Fibroblast of skin of left biceps (primary cell): ENCODE results near the gene BBLN.
"Not testable (repeated sequence)": the region's sequence is repeated elsewhere in the genome, so short reads cannot be mapped to it uniquely, and the experiment has no call there.

Source experiments
- DNase-seq, 2 experiments: peaks; one replicate each; pipeline ENCODE4 v3.0.0-alpha.2; 2013; ENCODE audit warnings: low read depth in 2 of 2

The BBLN gene

DNA sequence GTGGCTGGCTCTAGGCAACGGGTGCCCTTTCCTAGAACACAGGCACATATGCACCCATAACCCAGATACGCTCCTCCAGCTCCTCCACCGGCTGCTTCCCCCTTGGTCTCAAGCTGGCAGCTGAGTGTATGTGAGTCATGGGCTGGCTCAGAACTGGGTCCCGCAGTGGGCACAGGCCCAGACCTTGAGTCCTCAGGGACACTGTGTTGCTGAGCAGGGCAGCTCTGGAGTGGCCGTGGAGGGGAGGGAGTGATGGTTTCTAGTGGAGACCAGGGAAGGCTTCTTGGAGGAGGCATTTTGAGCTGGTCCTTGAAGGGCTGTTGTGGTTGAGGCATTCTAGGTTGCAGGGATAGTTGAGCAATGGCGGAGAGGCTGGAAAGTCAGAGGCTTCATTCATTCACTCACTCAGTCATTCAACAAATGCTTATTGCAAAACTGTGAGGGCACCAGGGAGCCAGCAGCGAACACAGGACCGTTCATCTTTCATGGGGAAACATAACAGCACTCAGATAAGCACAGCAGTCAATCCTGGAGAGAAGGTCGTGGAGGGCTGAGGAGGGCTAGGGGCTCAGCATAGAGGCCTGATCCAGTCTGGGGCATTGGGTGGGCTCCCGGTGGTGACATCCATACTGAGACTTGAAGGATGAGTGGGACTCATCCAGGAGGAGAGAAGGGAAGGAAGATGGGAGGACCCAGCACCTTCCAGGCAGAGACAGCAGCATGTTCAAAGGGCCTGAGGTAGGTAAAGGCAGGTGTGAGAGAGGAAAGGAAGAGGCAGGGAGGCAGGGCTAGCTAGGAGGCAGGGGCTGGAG lies 2.4 kb downstream of the BBLN start:
- DNase-seq: no peak

- no peak for DNase-seq
These were observed 3.0 kb downstream of the BBLN start for GRCh38 chr9:128163027-128163515.

GRCh38 chr9:128163523-128164306 lies 3.6 kb downstream of the BBLN start:
- no peak for DNase-seq

DNA sequence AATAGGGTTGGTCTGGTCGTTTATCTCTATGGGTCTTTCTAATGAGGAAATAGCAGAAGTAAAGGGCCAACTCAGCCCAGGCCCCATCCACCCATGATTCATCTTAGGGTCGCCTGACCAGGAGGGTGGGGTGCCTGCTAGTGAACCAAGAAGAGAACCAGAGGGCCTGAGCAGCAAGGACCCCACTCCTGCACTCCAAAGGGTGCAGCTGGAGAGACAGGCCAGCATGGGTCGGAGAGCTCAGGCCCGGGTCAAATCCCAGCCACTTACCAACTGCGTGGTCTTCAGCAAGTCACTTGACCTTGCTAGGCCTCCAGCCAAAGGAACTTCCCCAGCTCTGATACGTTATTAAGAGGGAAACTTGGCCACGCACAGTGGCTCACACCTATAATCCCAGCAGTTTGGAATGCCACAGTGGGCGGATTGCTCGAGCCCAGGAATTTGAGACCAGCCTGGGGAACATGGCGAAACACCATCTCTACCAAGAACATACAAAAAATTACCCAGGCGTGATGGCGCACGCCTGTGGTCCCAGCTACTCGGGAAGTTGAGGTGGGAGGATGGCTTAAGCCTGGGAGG lies 4.3 kb downstream of the BBLN start:
- no peak for DNase-seq

GRCh38 chr9:128166169-128166568 lies 6.1 kb downstream of the BBLN start:
- no peak for DNase-seq

- DNase-seq: no peak
These were observed 7.1 kb downstream of the BBLN start for GRCh38 chr9:128167209-128167608.

GRCh38 chr9:128168731-128169308 lies 8.8 kb downstream of the BBLN start:
- DNase-seq: no peak

DNA sequence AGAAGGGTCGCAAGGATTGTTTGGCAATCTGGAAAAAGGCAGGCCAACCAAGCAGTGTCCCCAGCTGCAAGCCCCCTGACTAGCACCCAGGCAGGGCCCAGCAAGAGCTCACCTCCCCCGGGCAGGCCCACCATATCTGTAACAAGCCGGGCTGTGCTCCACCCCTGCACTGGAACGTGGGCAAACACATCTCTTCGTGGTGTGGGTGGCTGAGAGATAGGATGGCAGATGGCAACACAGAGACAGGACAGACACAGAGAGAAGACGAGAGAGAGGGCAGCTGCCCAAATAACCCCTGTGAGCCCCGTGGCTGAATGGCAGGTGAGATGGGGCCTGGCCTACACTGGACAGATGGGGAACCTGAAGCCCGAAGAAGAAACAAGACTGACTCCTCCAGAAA lies 9.4 kb downstream of the BBLN start:
- DNase-seq: no peak

GRCh38 chr9:128169925-128170324 lies 9.9 kb downstream of the BBLN start:
- no peak for DNase-seq

GRCh38 chr9:128174062-128174461 lies 14.0 kb downstream of the BBLN start:
- DNase-seq: no peak

- no peak for DNase-seq
These were observed 15.1 kb downstream of the BBLN start for GRCh38 chr9:128175102-128175563.

- no peak for DNase-seq
These were observed 15.7 kb downstream of the BBLN start for GRCh38 chr9:128175726-128176125.

- no peak for DNase-seq
These were observed 18.9 kb downstream of the BBLN start for GRCh38 chr9:128178806-128179431.

DNA sequence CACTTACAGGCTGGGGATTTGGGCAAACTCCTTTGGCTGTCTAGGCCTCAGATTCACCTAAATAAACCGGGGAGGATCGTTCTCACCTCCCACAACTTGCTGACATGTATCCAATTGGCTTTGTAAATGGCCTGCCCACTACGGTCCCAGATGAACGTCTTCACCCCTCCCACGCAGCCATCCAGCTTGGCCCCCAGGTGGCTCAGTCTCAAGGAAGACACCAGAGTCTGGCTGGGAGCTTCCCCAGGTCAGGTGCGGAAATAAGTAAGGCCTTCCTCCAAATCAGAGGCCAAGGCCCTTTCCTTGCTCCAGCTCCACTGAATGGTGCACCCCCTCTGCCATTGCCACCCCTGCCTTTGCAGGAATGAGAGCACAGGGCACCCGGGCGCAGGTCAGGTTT lies 19.9 kb downstream of the BBLN start:
- no peak for DNase-seq

DNA sequence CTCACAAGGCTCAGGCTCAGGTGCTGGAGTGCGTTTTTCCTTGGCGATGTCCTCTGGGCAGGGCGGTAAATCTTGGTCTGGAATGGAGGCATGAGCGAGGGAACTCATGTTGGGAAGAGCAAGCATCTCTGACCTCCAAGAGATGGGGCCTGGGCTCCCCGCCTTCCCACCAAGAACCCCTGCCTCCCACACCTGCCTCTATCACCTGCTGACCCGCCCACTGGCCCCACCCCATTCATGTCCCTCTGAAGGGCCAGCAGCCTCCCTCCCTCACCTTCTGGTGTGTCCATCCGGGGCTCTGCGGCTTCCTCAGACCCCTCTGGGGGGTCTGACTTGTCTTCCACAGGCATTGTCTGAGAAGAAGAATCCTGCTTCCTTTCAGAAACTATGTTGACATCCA lies 20.4 kb downstream of the BBLN start:
- no peak for DNase-seq

DNA sequence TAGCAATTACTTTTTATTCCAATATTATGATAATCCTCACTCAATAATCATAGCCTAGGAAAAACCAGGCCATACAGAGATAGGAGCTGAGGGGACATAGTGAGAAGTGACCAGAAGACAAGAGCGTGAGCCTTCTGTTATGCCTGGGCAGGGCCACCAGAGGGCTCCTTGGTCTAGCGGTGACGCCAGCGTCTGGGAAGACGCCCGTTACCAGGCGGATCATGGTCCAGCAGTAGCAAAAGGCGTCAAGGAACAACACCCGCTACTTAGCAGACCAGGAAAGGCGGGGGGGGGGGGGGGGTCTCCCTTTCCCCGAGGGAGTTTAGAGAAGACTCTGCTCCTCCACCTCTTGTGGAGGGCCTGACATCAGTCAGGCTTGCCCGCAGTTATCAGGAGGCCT lies 21.4 kb downstream of the BBLN start:
- not testable (repeated sequence) for DNase-seq

GRCh38 chr9:128182893-128183588 lies 23.0 kb downstream of the BBLN start:
- DNase-seq: no peak

DNA sequence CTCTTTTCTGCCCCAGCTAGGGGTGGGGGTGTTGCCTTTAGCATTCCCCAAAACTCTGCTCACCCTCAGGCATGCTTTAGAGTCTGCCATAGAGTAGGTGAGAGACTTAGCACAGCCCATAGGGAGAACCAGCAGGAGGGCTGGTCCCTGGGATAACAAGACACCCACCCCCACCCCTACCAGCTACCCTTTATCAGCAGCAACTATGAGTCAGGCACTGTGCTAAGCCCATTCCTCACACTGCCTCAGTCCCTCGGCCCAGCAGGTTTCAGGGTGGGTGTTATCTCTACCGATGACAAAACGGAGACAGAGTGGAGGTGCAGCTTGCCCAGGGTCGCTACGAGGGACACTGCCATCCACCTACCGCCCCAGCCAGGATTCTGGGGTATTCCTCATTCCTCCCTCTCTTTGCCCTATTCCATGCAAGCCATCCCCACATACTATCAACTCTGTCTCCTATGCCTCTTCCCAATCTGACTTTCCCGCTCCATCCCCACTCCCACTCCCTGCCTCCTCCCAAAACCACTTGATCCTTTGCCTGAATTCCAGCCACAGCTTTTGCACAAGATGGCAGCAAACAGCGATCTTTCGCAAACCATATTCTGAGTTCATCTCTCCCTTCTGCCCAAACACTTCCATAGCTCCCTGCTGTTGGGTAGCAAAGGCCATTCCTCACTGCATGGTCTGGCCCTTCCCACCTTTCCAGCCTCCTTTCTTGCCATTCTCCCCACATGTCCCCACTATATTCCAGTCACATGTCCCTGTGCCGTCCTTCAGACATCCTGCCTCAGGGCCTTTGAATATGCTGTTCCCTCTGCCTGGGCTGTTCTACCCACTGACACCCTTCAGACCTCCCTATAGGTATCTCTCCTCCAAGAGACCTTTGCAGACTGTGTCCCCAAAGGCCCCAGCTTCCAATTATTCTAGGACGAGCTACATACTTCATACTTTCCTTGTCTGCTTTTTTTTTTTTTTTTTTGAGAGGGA lies 26.2 kb downstream of the BBLN start:
- DNase-seq: no peak

DNA sequence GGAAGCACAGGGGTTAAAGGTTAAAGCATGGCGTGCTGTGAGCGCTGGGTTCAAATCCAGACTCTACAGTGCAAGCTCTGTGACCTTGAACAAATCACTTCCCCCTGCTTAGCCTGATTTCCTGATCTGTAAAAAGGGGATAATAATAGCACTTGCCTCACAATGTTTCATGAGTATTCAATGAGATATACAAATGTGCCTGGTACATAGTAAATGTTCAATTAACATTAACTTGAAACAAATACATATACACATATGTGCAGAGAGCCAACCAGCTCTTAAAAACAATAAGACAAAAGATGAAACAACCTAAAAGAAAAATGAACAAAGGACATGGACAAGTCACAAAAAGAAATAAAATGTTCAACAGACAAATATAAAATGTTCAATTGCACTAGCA lies 27.3 kb downstream of the BBLN start:
- DNase-seq: no peak

DNA sequence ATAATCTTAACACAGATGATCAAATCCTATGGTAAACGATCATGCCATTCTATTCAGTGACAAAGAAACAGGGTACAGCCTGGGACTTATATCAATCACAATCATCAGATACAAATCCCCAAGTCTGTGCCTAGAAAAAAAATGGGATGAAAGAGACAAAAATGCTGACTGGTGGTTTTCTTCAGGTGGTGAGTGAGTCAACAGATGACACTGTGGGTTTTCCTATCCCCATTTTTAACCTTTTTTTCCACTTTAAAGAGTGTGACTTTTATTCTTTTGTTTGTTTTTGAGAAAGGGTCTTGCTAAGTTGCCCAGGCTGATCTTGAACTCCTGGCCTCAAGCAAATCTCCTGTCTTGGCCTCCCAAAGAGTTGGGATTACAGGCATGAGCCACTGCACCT lies 28.1 kb downstream of the BBLN start:
- DNase-seq: no peak
